Measurements from ENCODE around the gene IGSF9.

IGSF9 gene

GRCh38 chr1:159983681-159984080 lies 38.3 kb upstream of the IGSF9 start:
- H3F3A ChIP-seq (ENCODE audit: low read depth), result no peaks in the 10 kb centered on the region
- no peaks in the 10 kb centered on the region for H3K27me3 ChIP-seq (ENCODE audit: insufficient read depth, low read length, poor library complexity, severe bottlenecking)
- no peaks in the 10 kb centered on the region for H3K9me2 ChIP-seq (replicated peaks; ENCODE audit: low read depth, low read length)
- no peak overlapping the region for H2AFZ ChIP-seq (ENCODE audit: low read length)
- no peaks in the 10 kb centered on the region for H3K4me1 ChIP-seq (ENCODE audit: insufficient read depth, low read length, poor library complexity, severe bottlenecking)
- H3K36me3 ChIP-seq (ENCODE audit: insufficient read depth, low read length), result no peaks in the 10 kb centered on the region
- H4K20me1 ChIP-seq (ENCODE audit: insufficient read depth, low read length, poor library complexity, severe bottlenecking), result no peaks in the 10 kb centered on the region
- TF ChIP-seq EZH2phosphoT487 (IDR thresholded peaks at IDR 0.05; ENCODE audit: borderline replicate concordance), result no peak
- TF ChIP-seq CTCF (conservative IDR thresholded peaks at IDR 0.05; ENCODE audit: low read length), result no peak
- no peak overlapping the region for H3K9ac ChIP-seq (ENCODE audit: low read depth, low read length, poor library complexity, severe bottlenecking)
- H3K4me3 ChIP-seq (ENCODE audit: low read length, poor library complexity, severe bottlenecking), result no peak overlapping the region
- H3K9me3 ChIP-seq (ENCODE audit: insufficient read depth, low read depth, low read length), result no peaks in the 10 kb centered on the region
- no peak overlapping the region for H3K4me2 ChIP-seq (ENCODE audit: low read depth, low read length, poor library complexity, severe bottlenecking)
- H3K79me2 ChIP-seq (ENCODE audit: insufficient read depth, low read length), result no peaks in the 10 kb centered on the region

GRCh38 chr1:159982280-159982679 lies 36.9 kb upstream of the IGSF9 start:
- TF ChIP-seq CTCF (conservative IDR thresholded peaks at IDR 0.05; ENCODE audit: low read length), result no peak
- TF ChIP-seq EZH2phosphoT487 (IDR thresholded peaks at IDR 0.05; ENCODE audit: borderline replicate concordance), result no peak
- H2AFZ ChIP-seq (ENCODE audit: low read length), result no peak overlapping the region
- no peaks in the 10 kb centered on the region for H3K9me2 ChIP-seq (replicated peaks; ENCODE audit: low read depth, low read length)
- no peaks in the 10 kb centered on the region for H3K4me1 ChIP-seq (ENCODE audit: insufficient read depth, low read length, poor library complexity, severe bottlenecking)
- no peaks in the 10 kb centered on the region for H3F3A ChIP-seq (ENCODE audit: low read depth)
- peaks cover 5% of the 10 kb centered on the region for H3K27me3 ChIP-seq (ENCODE audit: insufficient read depth, low read length, poor library complexity, severe bottlenecking)
- H4K20me1 ChIP-seq (ENCODE audit: insufficient read depth, low read length, poor library complexity, severe bottlenecking), result no peaks in the 10 kb centered on the region
- H3K36me3 ChIP-seq (ENCODE audit: insufficient read depth, low read length), result no peaks in the 10 kb centered on the region
- no peak overlapping the region for H3K9ac ChIP-seq (ENCODE audit: low read depth, low read length, poor library complexity, severe bottlenecking)
- no peak overlapping the region for H3K4me3 ChIP-seq (ENCODE audit: low read length, poor library complexity, severe bottlenecking)
- no peaks in the 10 kb centered on the region for H3K79me2 ChIP-seq (ENCODE audit: insufficient read depth, low read length)
- no peaks in the 10 kb centered on the region for H3K9me3 ChIP-seq (ENCODE audit: insufficient read depth, low read depth, low read length)
- no peak overlapping the region for H3K4me2 ChIP-seq (ENCODE audit: low read depth, low read length, poor library complexity, severe bottlenecking)

- Histone ChIP-seq H3K9me2 (replicated peaks; ENCODE audit: low read depth, low read length) (no peaks in the 10 kb centered on the region), H3K4me3 (ENCODE audit: low read length, poor library complexity, severe bottlenecking) (no peak overlapping the region), H2AFZ (ENCODE audit: low read length) (no peak overlapping the region), H4K20me1 (ENCODE audit: insufficient read depth, low read length, poor library complexity, severe bottlenecking) (no peaks in the 10 kb centered on the region), H3K4me2 (ENCODE audit: low read depth, low read length, poor library complexity, severe bottlenecking) (no peak overlapping the region), H3K27me3 (ENCODE audit: insufficient read depth, low read length, poor library complexity, severe bottlenecking) (peaks cover 9% of the 10 kb centered on the region), H3K9ac (ENCODE audit: low read depth, low read length, poor library complexity, severe bottlenecking) (no peak overlapping the region), H3K4me1 (ENCODE audit: insufficient read depth, low read length, poor library complexity, severe bottlenecking) (no peaks in the 10 kb centered on the region), H3K36me3 (ENCODE audit: insufficient read depth, low read length) (no peaks in the 10 kb centered on the region), H3K79me2 (ENCODE audit: insufficient read depth, low read length) (no peaks in the 10 kb centered on the region), H3K9me3 (ENCODE audit: insufficient read depth, low read depth, low read length) (no peaks in the 10 kb centered on the region), H3F3A (ENCODE audit: low read depth) (no peaks in the 10 kb centered on the region)
- no peak for TF ChIP-seq EZH2phosphoT487 (IDR thresholded peaks at IDR 0.05; ENCODE audit: borderline replicate concordance)
- TF ChIP-seq CTCF (conservative IDR thresholded peaks at IDR 0.05; ENCODE audit: low read length), result no peak
Observed at GRCh38 chr1:159981351-159982055, 36.1 kb upstream of the IGSF9 start.
